K562 (cell line): Measurements from ENCODE around the gene HNRNPM. TPM values are rescaled to one million over a fixed set of nuclear protein-coding genes. Genes with fewer than 3 reads are reported as not detected.

Source experiments
- CHD1 ChIP-seq: fragments of 200-600 bp; sonication (generic); IDR thresholded peaks from one replicate; pipeline ENCODE4 v1.6.1; 2012; ENCODE audit warnings: mild to moderate bottlenecking, moderate library complexity, low read length, inconsistent platforms
- DPF2 ChIP-seq: fragments of 450-650 bp; IDR thresholded peaks from 2 replicates; pipeline ENCODE4 v1.6.1; 2016
- FOXJ3 ChIP-seq: sonication (generic); formaldehyde crosslinking; IDR thresholded peaks from 2 replicates; pipeline ENCODE4 v1.4.0; 2020; ENCODE audit warnings: mild to moderate bottlenecking, missing genetic modification reagents
- HDAC1 ChIP-seq, 2 experiments: fragments of 450-650 bp; IDR thresholded peaks; 2 replicates each; pipeline ENCODE4 v1.6.1; 2016 to 2017; ENCODE audit warnings: inconsistent platforms in 1 of 2, mild to moderate bottlenecking in 1 of 2, moderate library complexity in 1 of 2
- MAZ ChIP-seq, 2 experiments: fragments of 450-650 bp in 1 of 2; sonication (generic) in 1 of 2; formaldehyde crosslinking; IDR thresholded peaks in 1 of 2; conservative IDR thresholded peaks in 1 of 2; 2 replicates each; pipeline versions ENCODE4 v1.4.0 to v1.5.0; 2020; ENCODE audit warnings: mild to moderate bottlenecking in 1 of 2, missing genetic modification reagents in 1 of 2
- NR2C2 ChIP-seq, 2 experiments: fragments of 200-800 bp in 1 of 2; sonication (Bioruptor generic) in 1 of 2; sonication (generic) in 1 of 2; formaldehyde crosslinking in 1 of 2; IDR thresholded peaks; 2 replicates each; pipeline versions ENCODE4 v1.6.1 to v1.8.0; 2016 to 2022; ENCODE audit warnings: mild to moderate bottlenecking in 1 of 2, missing compliant biosample characterization in 1 of 2, missing genetic modification characterization in 1 of 2, missing genetic modification reagents in 1 of 2
- ZBTB1 ChIP-seq: sonication (generic); formaldehyde crosslinking; IDR thresholded peaks from 2 replicates; pipeline ENCODE4 v1.8.1; 2023; ENCODE audit warnings: missing genetic modification reagents, low read depth, mild to moderate bottlenecking, borderline replicate concordance
- polyA plus RNA-seq, 8 experiments: library from polyadenylated mRNA; depleted of rRNA in 4 of 8; stranded (reverse) in 5 of 8; unstranded in 3 of 8; fragments of >200 nt; fragmentation: Nextera tagmentation in 2 of 8; fragmentation: Illumina TruSeq in 1 of 8; extraction: Ambion mirVana in 2 of 8; extraction: Trizol in 1 of 8; gene quantifications; 2 replicates each; pipeline versions ENCODE4 v1.2.1 to v1.2.3, GENCODE V29; 2011 to 2014; ENCODE audit warnings: inconsistent platforms in 1 of 8, missing spikeins in 1 of 8
- total RNA-seq, 7 experiments: library from RNA; depleted of rRNA in 6 of 7; stranded (reverse); fragments of >200 nt in 6 of 7; fragmentation: Illumina TruSeq in 2 of 7; extraction: Trizol in 2 of 7; gene quantifications; 2 replicates each; pipeline versions ENCODE4 v1.2.1 to v1.2.3, GENCODE V29; 2011 to 2021; ENCODE audit warnings: low replicate concordance in 1 of 7
- TF ChIP-seq, protein P1 (sequence below): fragments of 200-800 bp; sonication (Bioruptor generic); IDR thresholded peaks from 2 replicates; pipeline ENCODE4 v1.6.1; 2017; ENCODE audit warnings: missing genetic modification characterization, missing compliant biosample characterization
- TF ChIP-seq, protein P2 (sequence below): fragments of 450-650 bp; IDR thresholded peaks from 2 replicates; pipeline ENCODE4 v1.6.1; 2016; ENCODE audit warnings: mild to moderate bottlenecking, moderate library complexity

HNRNPM gene
- total and polyA plus RNA-seq, 9 of the 15 experiments (the other 6 are each of a cell fraction or from before 2014, with no cell fraction given), result 11.1 to 340 (median 195) TPM

GRCh38 chr19:8526345-8527091 lies 81.7 kb downstream of the HNRNPM start (continued):
- TF ChIP-seq FOXJ3 (CRISPR knock-in tag), result no peak
- TF ChIP-seq MAZ (CRISPR knock-in tag; conservative IDR thresholded peaks at IDR 0.05 in 1 of 2, IDR thresholded peaks at IDR 0.05 in 1 of 2), result 0 out of 4 replicates have a peak, but pooled peaks of 1 of the 2 experiments have one; percentile 44
- 0 out of 4 replicates have a peak, but pooled peaks of 1 of the 2 experiments have one; percentile 3 for TF ChIP-seq HDAC1 (IDR thresholded peaks at IDR 0.05)
- TF ChIP-seq, protein P1, sequence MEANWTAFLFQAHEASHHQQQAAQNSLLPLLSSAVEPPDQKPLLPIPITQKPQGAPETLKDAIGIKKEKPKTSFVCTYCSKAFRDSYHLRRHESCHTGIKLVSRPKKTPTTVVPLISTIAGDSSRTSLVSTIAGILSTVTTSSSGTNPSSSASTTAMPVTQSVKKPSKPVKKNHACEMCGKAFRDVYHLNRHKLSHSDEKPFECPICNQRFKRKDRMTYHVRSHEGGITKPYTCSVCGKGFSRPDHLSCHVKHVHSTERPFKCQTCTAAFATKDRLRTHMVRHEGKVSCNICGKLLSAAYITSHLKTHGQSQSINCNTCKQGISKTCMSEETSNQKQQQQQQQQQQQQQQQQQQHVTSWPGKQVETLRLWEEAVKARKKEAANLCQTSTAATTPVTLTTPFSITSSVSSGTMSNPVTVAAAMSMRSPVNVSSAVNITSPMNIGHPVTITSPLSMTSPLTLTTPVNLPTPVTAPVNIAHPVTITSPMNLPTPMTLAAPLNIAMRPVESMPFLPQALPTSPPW (CRISPR knock-in tag), result peak; percentile 52; the same call in 1 of the 2 replicates
- no peak for TF ChIP-seq NR2C2 (CRISPR knock-in tag; IDR thresholded peaks at IDR 0.05)
- 0 out of 2 replicates have a peak, but pooled peaks have one; percentile 7 for TF ChIP-seq NR2C2 (tag; IDR thresholded peaks at IDR 0.05)
- 0 out of 2 replicates have a peak, but pooled peaks have one; percentile 13 for TF ChIP-seq DPF2
- TF ChIP-seq CHD1, result peak; percentile 15
- TF ChIP-seq, protein P2, sequence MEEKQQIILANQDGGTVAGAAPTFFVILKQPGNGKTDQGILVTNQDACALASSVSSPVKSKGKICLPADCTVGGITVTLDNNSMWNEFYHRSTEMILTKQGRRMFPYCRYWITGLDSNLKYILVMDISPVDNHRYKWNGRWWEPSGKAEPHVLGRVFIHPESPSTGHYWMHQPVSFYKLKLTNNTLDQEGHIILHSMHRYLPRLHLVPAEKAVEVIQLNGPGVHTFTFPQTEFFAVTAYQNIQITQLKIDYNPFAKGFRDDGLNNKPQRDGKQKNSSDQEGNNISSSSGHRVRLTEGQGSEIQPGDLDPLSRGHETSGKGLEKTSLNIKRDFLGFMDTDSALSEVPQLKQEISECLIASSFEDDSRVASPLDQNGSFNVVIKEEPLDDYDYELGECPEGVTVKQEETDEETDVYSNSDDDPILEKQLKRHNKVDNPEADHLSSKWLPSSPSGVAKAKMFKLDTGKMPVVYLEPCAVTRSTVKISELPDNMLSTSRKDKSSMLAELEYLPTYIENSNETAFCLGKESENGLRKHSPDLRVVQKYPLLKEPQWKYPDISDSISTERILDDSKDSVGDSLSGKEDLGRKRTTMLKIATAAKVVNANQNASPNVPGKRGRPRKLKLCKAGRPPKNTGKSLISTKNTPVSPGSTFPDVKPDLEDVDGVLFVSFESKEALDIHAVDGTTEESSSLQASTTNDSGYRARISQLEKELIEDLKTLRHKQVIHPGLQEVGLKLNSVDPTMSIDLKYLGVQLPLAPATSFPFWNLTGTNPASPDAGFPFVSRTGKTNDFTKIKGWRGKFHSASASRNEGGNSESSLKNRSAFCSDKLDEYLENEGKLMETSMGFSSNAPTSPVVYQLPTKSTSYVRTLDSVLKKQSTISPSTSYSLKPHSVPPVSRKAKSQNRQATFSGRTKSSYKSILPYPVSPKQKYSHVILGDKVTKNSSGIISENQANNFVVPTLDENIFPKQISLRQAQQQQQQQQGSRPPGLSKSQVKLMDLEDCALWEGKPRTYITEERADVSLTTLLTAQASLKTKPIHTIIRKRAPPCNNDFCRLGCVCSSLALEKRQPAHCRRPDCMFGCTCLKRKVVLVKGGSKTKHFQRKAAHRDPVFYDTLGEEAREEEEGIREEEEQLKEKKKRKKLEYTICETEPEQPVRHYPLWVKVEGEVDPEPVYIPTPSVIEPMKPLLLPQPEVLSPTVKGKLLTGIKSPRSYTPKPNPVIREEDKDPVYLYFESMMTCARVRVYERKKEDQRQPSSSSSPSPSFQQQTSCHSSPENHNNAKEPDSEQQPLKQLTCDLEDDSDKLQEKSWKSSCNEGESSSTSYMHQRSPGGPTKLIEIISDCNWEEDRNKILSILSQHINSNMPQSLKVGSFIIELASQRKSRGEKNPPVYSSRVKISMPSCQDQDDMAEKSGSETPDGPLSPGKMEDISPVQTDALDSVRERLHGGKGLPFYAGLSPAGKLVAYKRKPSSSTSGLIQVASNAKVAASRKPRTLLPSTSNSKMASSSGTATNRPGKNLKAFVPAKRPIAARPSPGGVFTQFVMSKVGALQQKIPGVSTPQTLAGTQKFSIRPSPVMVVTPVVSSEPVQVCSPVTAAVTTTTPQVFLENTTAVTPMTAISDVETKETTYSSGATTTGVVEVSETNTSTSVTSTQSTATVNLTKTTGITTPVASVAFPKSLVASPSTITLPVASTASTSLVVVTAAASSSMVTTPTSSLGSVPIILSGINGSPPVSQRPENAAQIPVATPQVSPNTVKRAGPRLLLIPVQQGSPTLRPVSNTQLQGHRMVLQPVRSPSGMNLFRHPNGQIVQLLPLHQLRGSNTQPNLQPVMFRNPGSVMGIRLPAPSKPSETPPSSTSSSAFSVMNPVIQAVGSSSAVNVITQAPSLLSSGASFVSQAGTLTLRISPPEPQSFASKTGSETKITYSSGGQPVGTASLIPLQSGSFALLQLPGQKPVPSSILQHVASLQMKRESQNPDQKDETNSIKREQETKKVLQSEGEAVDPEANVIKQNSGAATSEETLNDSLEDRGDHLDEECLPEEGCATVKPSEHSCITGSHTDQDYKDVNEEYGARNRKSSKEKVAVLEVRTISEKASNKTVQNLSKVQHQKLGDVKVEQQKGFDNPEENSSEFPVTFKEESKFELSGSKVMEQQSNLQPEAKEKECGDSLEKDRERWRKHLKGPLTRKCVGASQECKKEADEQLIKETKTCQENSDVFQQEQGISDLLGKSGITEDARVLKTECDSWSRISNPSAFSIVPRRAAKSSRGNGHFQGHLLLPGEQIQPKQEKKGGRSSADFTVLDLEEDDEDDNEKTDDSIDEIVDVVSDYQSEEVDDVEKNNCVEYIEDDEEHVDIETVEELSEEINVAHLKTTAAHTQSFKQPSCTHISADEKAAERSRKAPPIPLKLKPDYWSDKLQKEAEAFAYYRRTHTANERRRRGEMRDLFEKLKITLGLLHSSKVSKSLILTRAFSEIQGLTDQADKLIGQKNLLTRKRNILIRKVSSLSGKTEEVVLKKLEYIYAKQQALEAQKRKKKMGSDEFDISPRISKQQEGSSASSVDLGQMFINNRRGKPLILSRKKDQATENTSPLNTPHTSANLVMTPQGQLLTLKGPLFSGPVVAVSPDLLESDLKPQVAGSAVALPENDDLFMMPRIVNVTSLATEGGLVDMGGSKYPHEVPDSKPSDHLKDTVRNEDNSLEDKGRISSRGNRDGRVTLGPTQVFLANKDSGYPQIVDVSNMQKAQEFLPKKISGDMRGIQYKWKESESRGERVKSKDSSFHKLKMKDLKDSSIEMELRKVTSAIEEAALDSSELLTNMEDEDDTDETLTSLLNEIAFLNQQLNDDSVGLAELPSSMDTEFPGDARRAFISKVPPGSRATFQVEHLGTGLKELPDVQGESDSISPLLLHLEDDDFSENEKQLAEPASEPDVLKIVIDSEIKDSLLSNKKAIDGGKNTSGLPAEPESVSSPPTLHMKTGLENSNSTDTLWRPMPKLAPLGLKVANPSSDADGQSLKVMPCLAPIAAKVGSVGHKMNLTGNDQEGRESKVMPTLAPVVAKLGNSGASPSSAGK, result peak; percentile 39; the same call in 1 of the 2 replicates
- TF ChIP-seq ZBTB1 (CRISPR knock-in tag), result 0 out of 2 replicates have a peak, but pooled peaks have one; percentile 19
